Kidney (tissue), 14 donors: Measurements from ENCODE around the gene AUTS2. TPM values are rescaled to one million over a fixed set of nuclear protein-coding genes. Genes with fewer than 3 reads are reported as not detected.
A peak's percentile ranks its signal among the peaks of the same experiment; 100 is the strongest.

Source experiments
- DNase-seq, 5 donors: peaks; one replicate each; pipeline ENCODE4 v3.0.0-alpha.2; 2013 to 2020
- FAIRE-seq: peaks from 2 replicates; lab custom pipeline; 2012; peaks lifted over from hg19 to GRCh38; lab: Jason Lieb, UNC
- H3K27ac ChIP-seq, 2 donors: one replicate each; pipeline ENCODE4 v1.7.0; 2013; ENCODE audit warnings: low read depth in 2 of 2, low read length in 2 of 2, inconsistent platforms in 1 of 2
- H3K27me3 ChIP-seq: one replicate; pipeline ENCODE4 v1.7.1; 2013; ENCODE audit warnings: low read length, inconsistent platforms; ENCODE audit not compliant: control insufficient read depth, insufficient read depth
- H3K36me3 ChIP-seq, 3 donors: one replicate each; pipeline versions ENCODE4 v1.7.0 to v1.7.1; 2013; ENCODE audit warnings: low read length in 3 of 3, control low read depth in 1 of 3, inconsistent platforms in 1 of 3; ENCODE audit not compliant: insufficient read depth in 3 of 3, control insufficient read depth in 2 of 3
- H3K4me1 ChIP-seq, 3 donors: one replicate each; pipeline versions ENCODE4 v1.7.0 to v1.7.1; 2013; ENCODE audit warnings: low read length in 3 of 3, inconsistent platforms in 1 of 3, low read depth in 1 of 3; ENCODE audit not compliant: control insufficient read depth in 2 of 3, insufficient read depth in 2 of 3
- H3K4me3 ChIP-seq, 3 donors: one replicate each; pipeline versions ENCODE4 v1.7.0 to v1.8.1; 2013; ENCODE audit warnings: low read length in 3 of 3, control low read depth in 1 of 3, inconsistent platforms in 1 of 3
- H3K9ac ChIP-seq, 3 donors: one replicate each; pipeline versions ENCODE4 v1.7.0 to v1.7.1; 2013; ENCODE audit warnings: low read length in 3 of 3, control low read depth in 1 of 3, inconsistent platforms in 1 of 3
- H3K9me3 ChIP-seq, 3 donors: one replicate each; pipeline versions ENCODE4 v1.7.0 to v1.7.1; 2013; ENCODE audit warnings: low read length in 3 of 3, control low read depth in 1 of 3, inconsistent platforms in 1 of 3; ENCODE audit not compliant: control insufficient read depth in 2 of 3, insufficient read depth in 1 of 3
- intact Hi-C: fragments of 100-400 bp; cut with DNase I; formaldehyde crosslinking; loops from one replicate; pipeline ENCODE4 v1.11.1; 2022
- polyA plus RNA-seq: library from polyadenylated mRNA; stranded (reverse); fragments of 350-450 nt; fragmentation: Illumina TruSeq; extraction: RNeasy Lipid Tissue Mini Kit (QIAGEN cat#74804); gene quantifications from one replicate; pipeline ENCODE4 v1.2.3, GENCODE V29; 2014; ENCODE audit warnings: low read depth, low replicate concordance; ENCODE audit not compliant: insufficient read depth
- total RNA-seq: library from RNA; stranded (reverse); fragmentation: NEBNext Ultra II Directional; extraction: Animal tissue kit (Norgen Biotek cat#: 25700); gene quantifications from one replicate; pipeline ENCODE4 v1.2.1, GENCODE V29; 2021
- TF ChIP-seq, protein P1 (sequence below): IDR thresholded peaks from 3 replicates; pipeline ENCODE4 v1.5.1; 2012; ENCODE audit warnings: mild to moderate bottlenecking, moderate library complexity, borderline replicate concordance; ENCODE audit not compliant: insufficient read depth; ENCODE audit errors: extremely low read depth
- donor health status: control.
- donor health status: control.
- donor health status: control.
- donor health status: control.
- donor health status: control.
- donor health status: DM: yes; HTN: yes; CAD: no.
- donor health status: Normal renal cell carcinoma (clear cell type).

AUTS2 gene
- total and polyA plus RNA-seq, 2 donors from 2014 or later = 5.2 to 33.8 TPM

GRCh38 chr7:69860486-69860885 is 262.2 kb downstream of the AUTS2 start:
- TF ChIP-seq, protein P1, sequence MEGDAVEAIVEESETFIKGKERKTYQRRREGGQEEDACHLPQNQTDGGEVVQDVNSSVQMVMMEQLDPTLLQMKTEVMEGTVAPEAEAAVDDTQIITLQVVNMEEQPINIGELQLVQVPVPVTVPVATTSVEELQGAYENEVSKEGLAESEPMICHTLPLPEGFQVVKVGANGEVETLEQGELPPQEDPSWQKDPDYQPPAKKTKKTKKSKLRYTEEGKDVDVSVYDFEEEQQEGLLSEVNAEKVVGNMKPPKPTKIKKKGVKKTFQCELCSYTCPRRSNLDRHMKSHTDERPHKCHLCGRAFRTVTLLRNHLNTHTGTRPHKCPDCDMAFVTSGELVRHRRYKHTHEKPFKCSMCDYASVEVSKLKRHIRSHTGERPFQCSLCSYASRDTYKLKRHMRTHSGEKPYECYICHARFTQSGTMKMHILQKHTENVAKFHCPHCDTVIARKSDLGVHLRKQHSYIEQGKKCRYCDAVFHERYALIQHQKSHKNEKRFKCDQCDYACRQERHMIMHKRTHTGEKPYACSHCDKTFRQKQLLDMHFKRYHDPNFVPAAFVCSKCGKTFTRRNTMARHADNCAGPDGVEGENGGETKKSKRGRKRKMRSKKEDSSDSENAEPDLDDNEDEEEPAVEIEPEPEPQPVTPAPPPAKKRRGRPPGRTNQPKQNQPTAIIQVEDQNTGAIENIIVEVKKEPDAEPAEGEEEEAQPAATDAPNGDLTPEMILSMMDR = no peak
- Histone ChIP-seq H3K36me3 (no peaks in the 10 kb centered on the region), H3K9me3 (no peaks in the 10 kb centered on the region), H3K4me1 (no peaks in the 10 kb centered on the region), H3K4me3 (no peak overlapping the region), H3K27me3 (no peaks in the 10 kb centered on the region), H3K9ac (no peak overlapping the region), H3K27ac (no peak overlapping the region)
- intact Hi-C loops = no loop called here
- DNase-seq = no peak
- no peak for FAIRE-seq

- DNase-seq = peak in 3 of 5 donors; percentile 19 to 82 (median 62)
Observed at GRCh38 chr7:69860941-69861622, 262.8 kb downstream of the AUTS2 start.

DNA sequence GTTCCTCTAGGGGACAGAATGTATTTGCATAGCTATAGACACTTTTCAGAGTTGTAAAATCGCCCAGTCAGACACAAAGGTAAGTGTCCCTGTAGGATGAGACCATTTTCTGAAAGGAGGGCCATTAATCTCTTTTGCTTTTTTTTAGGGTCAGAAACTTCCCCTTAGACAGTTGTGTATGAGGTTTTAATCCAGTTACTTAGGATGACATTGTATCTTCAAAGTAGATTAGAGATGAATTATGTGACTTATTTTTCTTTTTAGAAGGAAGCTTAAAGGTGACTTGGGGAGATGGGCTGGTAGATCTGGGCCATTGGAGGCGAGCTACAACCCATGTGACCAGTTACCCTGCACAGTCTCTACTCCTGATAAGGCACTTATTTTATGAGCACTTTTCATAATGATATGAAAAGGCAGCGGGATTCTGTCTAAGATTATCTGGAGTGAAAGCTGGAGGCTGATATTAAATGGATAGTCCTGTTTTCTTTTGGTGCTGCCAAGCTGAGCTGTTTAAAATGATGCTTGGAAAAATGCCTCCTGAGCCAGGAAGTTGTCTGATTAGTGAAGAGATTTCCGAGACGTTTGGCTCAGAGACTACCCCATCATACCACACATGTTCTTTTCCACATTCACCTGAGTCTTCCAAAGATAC is 264.3 kb downstream of the AUTS2 start:
- Histone ChIP-seq H3K27me3 (no peaks in the 10 kb centered on the region), H3K27ac (no peak overlapping the region), H3K36me3 (no peaks in the 10 kb centered on the region), H3K4me3 (no peak overlapping the region), H3K4me1 (no peaks in the 10 kb centered on the region), H3K9me3 (no peaks in the 10 kb centered on the region), H3K9ac (no peak overlapping the region)
- no peak for DNase-seq
- TF ChIP-seq, protein P1 = no peak
- intact Hi-C loops = no loop called here
- FAIRE-seq = no peak

More at GRCh38 chr7:69860941-69861622, 262.8 kb downstream of the AUTS2 start:
- H3K27ac ChIP-seq = no peak overlapping the region
- TF ChIP-seq, protein P1 = no peak
- H3K9me3 ChIP-seq = no peaks in the 10 kb centered on the region
- H3K9ac ChIP-seq = no peak overlapping the region
- FAIRE-seq = no peak
- no peak overlapping the region for H3K4me3 ChIP-seq
- H3K4me1 ChIP-seq = no peaks in the 10 kb centered on the region
- no peaks in the 10 kb centered on the region for H3K27me3 ChIP-seq
- intact Hi-C loops = no loop called here
- no peaks in the 10 kb centered on the region for H3K36me3 ChIP-seq
